H9 (cell line): Measurements from ENCODE around the gene NEMF. TPM values are rescaled to one million over a fixed set of nuclear protein-coding genes. Genes with fewer than 3 reads are reported as not detected.

ENCODE experiments used
- DNase-seq: peaks from one replicate; pipeline ENCODE4 v3.0.0-alpha.2; 2017
- H2AFZ ChIP-seq: one replicate; pipeline ENCODE4 v1.6.1; 2013; ENCODE audit warnings: mild to moderate bottlenecking, low read length, control low read depth, moderate library complexity
- H2AK5ac ChIP-seq: 2 replicates; pipeline ENCODE4 v1.6.1; 2013; ENCODE audit warnings: low read length, control low read depth, mixed read lengths; ENCODE audit not compliant: insufficient read length
- H2BK120ac ChIP-seq: one replicate; pipeline ENCODE4 v1.6.1; 2013; ENCODE audit warnings: low read depth, mild to moderate bottlenecking, low read length, control low read depth, inconsistent platforms; ENCODE audit not compliant: poor library complexity, severe bottlenecking
- H2BK12ac ChIP-seq: 2 replicates; pipeline ENCODE4 v1.6.1; 2013; ENCODE audit warnings: low read length, control low read depth, mixed read lengths, low read depth; ENCODE audit not compliant: insufficient read length
- H2BK15ac ChIP-seq: 2 replicates; pipeline ENCODE4 v1.6.1; 2013; ENCODE audit warnings: low read depth, low read length, control low read depth
- H2BK20ac ChIP-seq: one replicate; pipeline ENCODE4 v1.6.1; 2013; ENCODE audit warnings: low read depth, mild to moderate bottlenecking, low read length, control low read depth, inconsistent platforms; ENCODE audit not compliant: poor library complexity, severe bottlenecking
- H2BK5ac ChIP-seq: 2 replicates; pipeline ENCODE4 v1.6.1; 2013; ENCODE audit warnings: low read length, control low read depth, mixed read lengths; ENCODE audit not compliant: insufficient read length
- H3K14ac ChIP-seq: 2 replicates; pipeline ENCODE4 v1.6.1; 2013; ENCODE audit warnings: low read length, control low read depth; ENCODE audit not compliant: insufficient read depth
- H3K18ac ChIP-seq: 2 replicates; pipeline ENCODE4 v1.6.1; 2013; ENCODE audit warnings: low read depth, mild to moderate bottlenecking, mixed read lengths, low read length, control low read depth; ENCODE audit not compliant: insufficient read length
- H3K23ac ChIP-seq: 2 replicates; pipeline ENCODE4 v1.6.1; 2013; ENCODE audit warnings: low read length, control low read depth, mixed read lengths, low read depth; ENCODE audit not compliant: insufficient read length
- H3K23me2 ChIP-seq: 2 replicates; pipeline ENCODE4 v1.6.1; 2013; ENCODE audit warnings: low read depth, mild to moderate bottlenecking, mixed read lengths, low read length, control low read depth; ENCODE audit not compliant: insufficient read length, poor library complexity, severe bottlenecking
- H3K27ac ChIP-seq: 2 replicates; pipeline ENCODE4 v1.5.1; 2013; ENCODE audit warnings: low read length, control low read depth, mixed read lengths, low read depth; ENCODE audit not compliant: insufficient read length
- H3K27me3 ChIP-seq: 2 replicates; pipeline ENCODE4 v1.6.1; 2013; ENCODE audit warnings: low read length, control low read depth, inconsistent platforms; ENCODE audit not compliant: insufficient read depth
- H3K4ac ChIP-seq: 2 replicates; pipeline ENCODE4 v1.6.1; 2013; ENCODE audit warnings: low read depth, mild to moderate bottlenecking, control low read depth, inconsistent platforms, low read length, moderate library complexity
- H3K4me1 ChIP-seq: 2 replicates; pipeline ENCODE4 v1.6.1; 2013; ENCODE audit warnings: low read length, control low read depth, inconsistent platforms; ENCODE audit not compliant: insufficient read depth
- H3K4me2 ChIP-seq: 2 replicates; pipeline ENCODE4 v1.6.1; 2013; ENCODE audit warnings: low read length, control low read depth, mixed read lengths; ENCODE audit not compliant: insufficient read length, insufficient read depth
- H3K56ac ChIP-seq: 2 replicates; pipeline ENCODE4 v1.6.1; 2013; ENCODE audit warnings: low read depth, mild to moderate bottlenecking, mixed read lengths, low read length, control low read depth; ENCODE audit not compliant: insufficient read length
- H3K79me1 ChIP-seq: 2 replicates; pipeline ENCODE4 v1.6.1; 2013; ENCODE audit warnings: low read depth, mild to moderate bottlenecking, moderate library complexity, low read length, control low read depth, inconsistent platforms; ENCODE audit not compliant: insufficient read depth, poor library complexity, severe bottlenecking
- H3K79me2 ChIP-seq: 2 replicates; pipeline ENCODE4 v1.6.1; 2013; ENCODE audit warnings: low read length, control low read depth, inconsistent platforms; ENCODE audit not compliant: insufficient read depth
- H3K9ac ChIP-seq: 2 replicates; pipeline ENCODE4 v1.6.1; 2013; ENCODE audit warnings: low read length, control low read depth, mixed read lengths; ENCODE audit not compliant: insufficient read length; ENCODE audit errors: extremely low read depth
- H3K9me3 ChIP-seq: one replicate; pipeline ENCODE4 v1.6.1; 2013; ENCODE audit warnings: low read depth, low read length, inconsistent platforms; ENCODE audit not compliant: control insufficient read depth
- H3T11ph ChIP-seq: one replicate; pipeline ENCODE4 v1.6.1; 2013; ENCODE audit warnings: mild to moderate bottlenecking, low read length, control low read depth, inconsistent platforms
- H4K20me1 ChIP-seq: one replicate; pipeline ENCODE4 v1.6.1; 2013; ENCODE audit not compliant: control insufficient read depth, insufficient read length, insufficient read depth
- H4K5ac ChIP-seq: 2 replicates; pipeline ENCODE4 v1.6.1; 2013; ENCODE audit warnings: low read depth, mild to moderate bottlenecking, mixed read lengths, low read length, control low read depth; ENCODE audit not compliant: insufficient read length
- H4K8ac ChIP-seq: replicated peaks from 2 replicates; pipeline ENCODE4 v1.6.1; 2013; ENCODE audit warnings: low read length, control low read depth, mixed read lengths, low read depth; ENCODE audit not compliant: insufficient read length
- H4K91ac ChIP-seq: 2 replicates; pipeline ENCODE4 v1.6.1; 2013; ENCODE audit warnings: low read depth, mild to moderate bottlenecking, moderate library complexity, mixed read lengths, low read length, control low read depth; ENCODE audit not compliant: insufficient read length
- H3K27ac Mint-ChIP-seq, 3 experiments: 2 replicates in 2 of 3; 3 replicates in 1 of 3; pipeline ENCODE4 v1.8.0; 2020 to 2021; ENCODE audit warnings: mixed read lengths in 3 of 3, mild to moderate bottlenecking in 1 of 3, moderate library complexity in 1 of 3
- H3K27me3 Mint-ChIP-seq: 2 replicates; pipeline ENCODE4 v1.8.0; 2021; ENCODE audit warnings: low read depth, mild to moderate bottlenecking, moderate library complexity, mixed read lengths
- H3K36me3 Mint-ChIP-seq, 3 experiments: 2 replicates in 2 of 3; 3 replicates in 1 of 3; pipeline ENCODE4 v1.8.0; 2020 to 2021; ENCODE audit warnings: low read depth in 3 of 3, mixed read lengths in 3 of 3; ENCODE audit not compliant: insufficient read depth in 1 of 3
- H3K4me1 Mint-ChIP-seq, 2 experiments: 2 replicates each; pipeline ENCODE4 v1.8.0; 2020; ENCODE audit warnings: mixed read lengths in 2 of 2
- H3K4me3 Mint-ChIP-seq, 2 experiments: 2 replicates in 1 of 2; 3 replicates in 1 of 2; pipeline ENCODE4 v1.8.0; 2020 to 2021; ENCODE audit warnings: mild to moderate bottlenecking in 2 of 2, mixed read lengths in 2 of 2, moderate library complexity in 1 of 2
- H3K9me3 Mint-ChIP-seq, 2 experiments: 2 replicates in 1 of 2; 3 replicates in 1 of 2; pipeline ENCODE4 v1.8.0; 2020; ENCODE audit warnings: mild to moderate bottlenecking in 2 of 2, mixed read lengths in 2 of 2, moderate library complexity in 1 of 2
- CTCF ChIP-seq: fragments of 200-600 bp; sonication (generic); conservative IDR thresholded peaks from 3 replicates; pipeline ENCODE4 v1.8.0; 2021; ENCODE audit warnings: antibody characterized with exemption, mild to moderate bottlenecking
- WGBS: extraction: QIAGEN DNeasy Blood & Tissue Kit; methylation state at CpG from one replicate; pipeline ENCODE4 v1.1.7; 2013; ENCODE audit warnings: missing lambda C conversion rate, low lambda C conversion rate, mixed read lengths; ENCODE audit not compliant: insufficient read length; ENCODE audit errors: extremely low coverage; 5-methylcytosine and 5-hydroxymethylcytosine counted together
- total RNA-seq: library from RNA; stranded (reverse); gene quantifications from 2 replicates; pipeline ENCODE4 v1.2.1, GENCODE V29; 2021

NEMF gene
- total RNA-seq, 1 experiment from 2014 or later, result 57.4 TPM

- no peak overlapping the region for H3K27ac Mint-ChIP-seq
- H2AK5ac ChIP-seq, result no peak overlapping the region
Measured at GRCh38 chr14:49865431-49865859, 12.9 kb upstream of the NEMF start.

More at GRCh38 chr14:49865431-49865859, 12.9 kb upstream of the NEMF start:
- Histone ChIP-seq H2BK5ac (no peak overlapping the region), H3K27me3 (no peaks in the 10 kb centered on the region), H2BK15ac (no peak overlapping the region), H3K4me1 (no peaks in the 10 kb centered on the region; the same call in 1 of the 2 replicates), H2AFZ (no peak overlapping the region), H4K91ac (no peak overlapping the region), H3K14ac (no peak overlapping the region), H3T11ph (no peak overlapping the region), H3K23ac (no peak overlapping the region), H3K23me2 (peaks cover 9% of the 10 kb centered on the region), H4K8ac (no peak overlapping the region), H3K9me3 (no peaks in the 10 kb centered on the region), H3K4ac (no peak overlapping the region), H2BK120ac (no peak overlapping the region), H4K5ac (no peak overlapping the region), H3K27ac (no peak overlapping the region), H3K56ac (no peak overlapping the region), H3K79me2 (no peaks in the 10 kb centered on the region), H3K4me2 (no peak overlapping the region), H3K79me1 (no peaks in the 10 kb centered on the region), H4K20me1 (no peaks in the 10 kb centered on the region), H3K18ac (no peak overlapping the region), H2BK12ac (no peak overlapping the region), H3K9ac (no peak overlapping the region), H2BK20ac (no peak overlapping the region)
- Mint-ChIP-seq H3K4me1 (peaks cover 13 to 15% of the 10 kb centered on the region in 2 experiments), H3K36me3 (no peaks in the 10 kb centered on the region; a peak in 1 of 7 replicates), H3K27me3 (peaks cover 3% of the 10 kb centered on the region; the same call in 1 of the 2 replicates), H3K4me3 (no peak overlapping the region), H3K9me3 (no peaks in the 10 kb centered on the region; a peak in 1 of 5 replicates)
- peak; percentile 75 for DNase-seq
- TF ChIP-seq CTCF, result peak; percentile 91
- WGBS, result no CpG with 5 or more reads among the region's 4 CpGs
